Measurements from ENCODE around the gene ZMIZ1.

- TF ChIP-seq, protein P1, sequence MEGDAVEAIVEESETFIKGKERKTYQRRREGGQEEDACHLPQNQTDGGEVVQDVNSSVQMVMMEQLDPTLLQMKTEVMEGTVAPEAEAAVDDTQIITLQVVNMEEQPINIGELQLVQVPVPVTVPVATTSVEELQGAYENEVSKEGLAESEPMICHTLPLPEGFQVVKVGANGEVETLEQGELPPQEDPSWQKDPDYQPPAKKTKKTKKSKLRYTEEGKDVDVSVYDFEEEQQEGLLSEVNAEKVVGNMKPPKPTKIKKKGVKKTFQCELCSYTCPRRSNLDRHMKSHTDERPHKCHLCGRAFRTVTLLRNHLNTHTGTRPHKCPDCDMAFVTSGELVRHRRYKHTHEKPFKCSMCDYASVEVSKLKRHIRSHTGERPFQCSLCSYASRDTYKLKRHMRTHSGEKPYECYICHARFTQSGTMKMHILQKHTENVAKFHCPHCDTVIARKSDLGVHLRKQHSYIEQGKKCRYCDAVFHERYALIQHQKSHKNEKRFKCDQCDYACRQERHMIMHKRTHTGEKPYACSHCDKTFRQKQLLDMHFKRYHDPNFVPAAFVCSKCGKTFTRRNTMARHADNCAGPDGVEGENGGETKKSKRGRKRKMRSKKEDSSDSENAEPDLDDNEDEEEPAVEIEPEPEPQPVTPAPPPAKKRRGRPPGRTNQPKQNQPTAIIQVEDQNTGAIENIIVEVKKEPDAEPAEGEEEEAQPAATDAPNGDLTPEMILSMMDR (IDR thresholded peaks at IDR 0.05) = no peak
- TF ChIP-seq POLR2AphosphoS5 (IDR thresholded peaks at IDR 0.05; ENCODE audit: low read depth, low read length) (no peak), REST (IDR thresholded peaks at IDR 0.05; ENCODE audit: insufficient read depth in 1 of 2, low read depth in 2 of 2, low read length in 1 of 2) (no peak), SIN3A (IDR thresholded peaks at IDR 0.05; ENCODE audit: borderline replicate concordance, insufficient read depth, low read depth, low read length) (no peak), TCF7L2 (IDR thresholded peaks at IDR 0.05; ENCODE audit: low read depth, low read length) (no peak)
Measured at GRCh38 chr10:79303631-79304478, 235.1 kb downstream of the ZMIZ1 start.
